Retinal pigment epithelial cell (primary cell): ENCODE results near the gene OVCA2.
A peak's percentile ranks its signal among the peaks of the same experiment; 100 is the strongest.

Experiments used
- DNase-seq: peaks from one replicate; pipeline ENCODE4 v3.0.0-alpha.2; 2010; ENCODE audit warnings: low read depth
- H3K4me3 ChIP-seq: 2 replicates; pipeline ENCODE4 v1.5.1; 2011; ENCODE audit warnings: mild to moderate bottlenecking, low read length, control low read depth, moderate library complexity
- TF ChIP-seq, protein P1 (sequence below): conservative IDR thresholded peaks from 2 replicates; pipeline ENCODE4 v1.5.1; 2011; ENCODE audit warnings: low read depth, low read length, control low read depth, inconsistent platforms

The OVCA2 gene

DNA sequence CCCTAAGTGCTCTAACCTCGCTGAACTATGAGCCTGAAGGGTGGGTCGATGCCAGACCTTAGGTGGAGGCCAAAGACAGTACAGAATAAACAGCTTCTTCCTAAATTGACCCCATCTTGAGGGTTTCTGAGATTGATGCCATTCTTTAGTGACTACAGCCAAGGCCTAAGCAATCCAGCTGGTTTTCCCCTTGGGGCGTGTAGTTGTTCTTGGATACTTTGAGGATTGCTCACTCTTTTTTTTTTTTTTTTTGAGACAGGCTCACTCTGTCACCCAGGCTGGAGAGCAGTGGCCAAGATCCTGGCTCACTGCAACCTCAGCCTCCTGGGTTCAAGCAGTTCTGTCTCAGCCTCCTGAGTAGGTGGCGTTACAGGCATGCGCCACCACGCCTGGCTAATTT lies 2.0 kb downstream of the OVCA2 start:
- TF ChIP-seq, protein P1, sequence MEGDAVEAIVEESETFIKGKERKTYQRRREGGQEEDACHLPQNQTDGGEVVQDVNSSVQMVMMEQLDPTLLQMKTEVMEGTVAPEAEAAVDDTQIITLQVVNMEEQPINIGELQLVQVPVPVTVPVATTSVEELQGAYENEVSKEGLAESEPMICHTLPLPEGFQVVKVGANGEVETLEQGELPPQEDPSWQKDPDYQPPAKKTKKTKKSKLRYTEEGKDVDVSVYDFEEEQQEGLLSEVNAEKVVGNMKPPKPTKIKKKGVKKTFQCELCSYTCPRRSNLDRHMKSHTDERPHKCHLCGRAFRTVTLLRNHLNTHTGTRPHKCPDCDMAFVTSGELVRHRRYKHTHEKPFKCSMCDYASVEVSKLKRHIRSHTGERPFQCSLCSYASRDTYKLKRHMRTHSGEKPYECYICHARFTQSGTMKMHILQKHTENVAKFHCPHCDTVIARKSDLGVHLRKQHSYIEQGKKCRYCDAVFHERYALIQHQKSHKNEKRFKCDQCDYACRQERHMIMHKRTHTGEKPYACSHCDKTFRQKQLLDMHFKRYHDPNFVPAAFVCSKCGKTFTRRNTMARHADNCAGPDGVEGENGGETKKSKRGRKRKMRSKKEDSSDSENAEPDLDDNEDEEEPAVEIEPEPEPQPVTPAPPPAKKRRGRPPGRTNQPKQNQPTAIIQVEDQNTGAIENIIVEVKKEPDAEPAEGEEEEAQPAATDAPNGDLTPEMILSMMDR, result no peak
- no peak for DNase-seq
- no peak overlapping the region for H3K4me3 ChIP-seq

DNA sequence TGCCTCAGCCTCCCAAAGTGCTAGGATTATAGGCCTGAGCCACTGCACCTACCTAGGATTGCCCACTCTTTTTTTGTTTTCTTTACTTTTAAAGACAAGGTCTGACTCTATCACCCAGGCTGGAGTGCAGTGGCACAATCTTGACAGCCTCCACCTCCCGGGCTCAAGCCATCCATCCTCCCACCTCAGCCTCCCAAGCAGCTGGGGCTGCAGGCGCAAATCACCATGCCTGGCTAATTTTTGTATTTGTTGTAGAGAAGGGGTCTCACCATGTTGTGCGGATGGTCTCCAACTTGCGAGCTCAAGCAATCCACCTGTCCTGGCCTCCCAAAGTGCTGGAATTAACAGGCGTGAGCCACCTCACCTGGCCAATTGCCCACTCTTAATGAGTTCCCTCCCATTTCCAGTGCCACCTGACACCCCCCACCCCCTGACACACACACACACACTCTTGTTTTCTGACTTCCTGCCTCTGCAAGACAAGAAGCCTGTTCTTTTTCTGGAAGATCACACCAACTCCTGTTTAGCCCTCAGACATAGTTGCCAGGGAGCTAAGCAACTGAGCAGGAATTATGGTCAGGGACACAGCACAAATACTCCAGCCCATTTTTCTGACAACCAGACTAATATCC lies 2.6 kb downstream of the OVCA2 start:
- H3K4me3 ChIP-seq, result no peak overlapping the region

DNA sequence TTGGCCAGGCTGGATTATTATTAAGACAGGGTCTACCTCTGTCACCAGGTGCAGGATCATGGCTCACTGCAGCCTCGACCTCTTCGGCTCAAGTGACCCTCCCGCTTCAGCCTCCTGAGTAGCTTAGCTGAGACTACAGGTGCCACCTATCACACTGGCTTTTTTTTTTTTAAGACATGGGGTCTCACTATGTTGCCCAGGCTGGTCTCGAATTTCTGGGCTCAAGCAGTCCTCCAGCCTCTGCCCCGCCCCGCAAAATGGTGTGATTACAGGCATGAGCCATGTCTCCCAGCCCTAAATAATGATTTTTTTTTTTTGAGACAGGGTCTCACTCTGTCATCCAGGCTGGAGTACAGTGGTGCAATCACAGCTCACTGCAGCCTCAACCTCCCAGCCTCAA lies 5.8 kb downstream of the OVCA2 start:
- no peak for DNase-seq
- H3K4me3 ChIP-seq, result no peak overlapping the region
- TF ChIP-seq, protein P1, result no peak

More for the DNA sequence above, 2.6 kb downstream of the OVCA2 start:
- TF ChIP-seq, protein P1, result no peak
- no peak for DNase-seq

DNA sequence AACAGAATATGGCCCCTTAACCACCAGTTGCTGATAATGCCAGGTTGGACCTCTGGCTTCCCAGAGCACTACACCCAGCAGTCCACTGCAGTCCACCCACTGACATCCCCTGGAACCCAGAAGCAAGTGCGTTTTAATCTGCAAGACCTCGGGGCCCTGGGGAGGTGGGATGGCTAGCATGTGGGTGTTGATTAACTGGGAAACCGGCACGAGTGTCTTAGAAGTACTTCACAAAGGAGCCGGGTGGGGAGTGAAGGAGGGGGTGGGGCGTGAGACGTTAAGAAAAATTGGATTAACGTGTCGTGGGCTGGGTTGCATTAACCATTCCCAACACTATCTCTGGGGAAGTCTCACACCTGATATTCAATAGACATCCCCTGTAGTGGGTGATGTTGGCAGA lies 7.0 kb downstream of the OVCA2 start:
- H3K4me3 ChIP-seq, result peak overlapping the region; percentile 67
- TF ChIP-seq, protein P1, result no peak
- DNase-seq, result no peak

DNA sequence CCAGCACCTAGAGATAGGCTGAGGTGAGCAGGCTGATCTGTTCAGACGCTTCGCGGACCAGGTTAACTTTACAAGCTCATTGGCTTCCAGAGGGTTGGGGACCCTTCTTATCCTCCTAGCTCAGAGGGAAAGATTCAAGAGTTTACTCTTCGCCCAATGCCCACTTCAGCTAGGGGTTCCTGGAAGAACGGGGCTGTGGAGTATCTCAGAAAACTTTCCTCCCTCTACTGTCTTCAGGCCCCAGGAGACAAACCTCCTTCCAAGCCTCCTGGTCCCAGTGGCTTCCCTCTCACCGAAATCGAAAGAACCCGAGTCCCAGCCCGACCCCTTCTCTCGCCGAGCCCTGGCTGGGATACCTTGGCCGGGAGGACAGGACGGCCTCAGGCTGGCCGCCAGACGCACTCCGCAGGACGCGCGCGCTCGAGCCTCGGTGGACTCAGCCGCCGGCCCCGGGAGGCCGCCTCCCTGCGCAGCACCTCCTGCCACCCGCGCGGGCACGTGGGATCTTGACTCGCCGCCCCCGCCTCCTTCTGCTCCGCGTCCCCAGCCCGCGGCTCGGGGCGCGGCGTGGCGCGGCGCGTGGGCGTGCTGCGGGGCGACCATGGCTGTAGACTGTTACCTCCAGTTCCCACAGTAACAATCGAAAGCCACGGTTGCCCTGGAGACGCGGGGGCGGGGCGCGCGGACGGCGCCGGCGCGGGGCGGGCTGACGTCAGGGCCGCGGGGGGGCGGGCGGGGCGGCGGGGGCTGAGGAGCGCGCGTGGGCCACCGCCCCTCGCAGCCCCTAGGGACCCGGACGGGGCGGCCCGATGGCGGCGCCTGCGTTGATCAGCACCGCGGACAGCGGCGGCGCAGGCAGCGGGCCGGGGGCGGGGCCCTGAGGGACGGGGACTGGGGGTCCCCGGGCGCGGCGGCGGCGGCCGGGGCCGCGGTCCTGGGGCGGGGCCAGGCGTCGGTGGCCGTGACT lies 7.8 kb downstream of the OVCA2 start:
- H3K4me3 ChIP-seq, result peak overlapping the region; percentile 67
- TF ChIP-seq, protein P1, result no peak
- no peak for DNase-seq

DNA sequence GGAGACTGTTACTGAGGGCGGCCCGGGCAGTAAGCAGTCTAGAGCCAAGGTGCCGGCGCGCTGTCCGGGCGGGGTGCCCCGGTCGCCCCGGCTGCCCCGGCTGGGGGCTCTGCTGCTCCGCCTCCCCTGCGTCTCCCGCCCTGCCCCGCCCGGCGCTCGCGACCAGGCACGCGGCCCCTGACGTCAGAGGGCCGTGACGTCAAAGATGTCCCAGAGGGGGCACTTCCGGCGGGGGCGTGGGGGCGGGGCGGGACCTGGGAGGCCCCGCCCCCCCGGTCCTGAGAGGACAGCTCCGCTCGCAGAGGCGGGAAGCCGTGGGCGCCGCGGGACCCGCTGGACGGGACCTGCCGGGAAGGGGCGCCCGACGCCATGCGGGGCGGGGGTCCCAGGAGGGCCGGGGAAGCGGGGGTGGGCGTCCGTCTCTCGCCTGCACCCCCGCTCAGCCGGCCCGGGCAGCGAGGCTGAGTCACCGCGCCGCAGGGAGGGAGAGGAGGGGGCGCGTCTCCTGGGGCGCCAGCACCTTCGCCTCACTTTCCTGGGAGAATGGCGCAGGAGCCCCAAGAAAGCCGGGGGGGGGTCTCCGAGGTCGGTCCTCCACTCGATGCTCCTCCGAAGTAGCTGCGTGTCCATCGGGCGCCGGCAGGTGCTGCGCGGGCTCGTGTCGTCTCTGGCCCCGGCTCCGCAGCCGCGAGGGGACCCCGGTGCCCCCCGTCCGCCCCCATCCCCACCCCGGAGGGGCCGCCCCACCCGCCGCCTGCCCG lies 8.7 kb downstream of the OVCA2 start:
- H3K4me3 ChIP-seq, result peak overlapping the region; percentile 35
- TF ChIP-seq, protein P1, result no peak
- no peak for DNase-seq
